Mesenchymal stem cell (in vitro differentiated cells and primary cell): ENCODE data around the gene STT3A.

Experiments
- DNase-seq: peaks from one replicate; pipeline ENCODE4 v3.0.0-alpha.2; 2013
- H2AFZ ChIP-seq: one replicate; pipeline ENCODE4 v1.6.1; 2013; ENCODE audit warnings: low read depth, mild to moderate bottlenecking, control low read depth, inconsistent platforms, low read length, moderate library complexity
- H2AK5ac ChIP-seq: 2 replicates; pipeline ENCODE4 v1.6.1; 2013; ENCODE audit warnings: low read length, moderate library complexity, mild to moderate bottlenecking, inconsistent platforms; ENCODE audit not compliant: severe bottlenecking
- H2BK120ac ChIP-seq: one replicate; pipeline ENCODE4 v1.6.1; 2013; ENCODE audit warnings: low read depth, mild to moderate bottlenecking, inconsistent platforms, low read length, moderate library complexity
- H2BK12ac ChIP-seq, 2 experiments: one replicate each; pipeline ENCODE4 v1.6.1; 2013; ENCODE audit warnings: inconsistent platforms in 2 of 2, low read length in 2 of 2, mild to moderate bottlenecking in 2 of 2, moderate library complexity in 2 of 2, control low read depth in 1 of 2
- H2BK15ac ChIP-seq: one replicate; pipeline ENCODE4 v1.6.1; 2013; ENCODE audit warnings: mild to moderate bottlenecking, low read depth, inconsistent platforms; ENCODE audit not compliant: poor library complexity, severe bottlenecking
- H2BK5ac ChIP-seq: 2 replicates; pipeline ENCODE4 v1.6.1; 2013; ENCODE audit warnings: low read depth, mild to moderate bottlenecking, low read length, control low read depth, inconsistent platforms; ENCODE audit not compliant: poor library complexity, severe bottlenecking
- H3K14ac ChIP-seq, 2 experiments: one replicate each; pipeline ENCODE4 v1.6.1; 2013; ENCODE audit warnings: inconsistent platforms in 2 of 2, low read length in 2 of 2, control low read depth in 1 of 2, mild to moderate bottlenecking in 1 of 2, moderate library complexity in 1 of 2
- H3K18ac ChIP-seq, 2 experiments: one replicate each; pipeline ENCODE4 v1.6.1; 2013; ENCODE audit warnings: inconsistent platforms in 2 of 2, low read length in 2 of 2, control low read depth in 1 of 2, low read depth in 1 of 2, mild to moderate bottlenecking in 1 of 2
- H3K23ac ChIP-seq, 2 experiments: one replicate each; pipeline ENCODE4 v1.6.1; 2013; ENCODE audit warnings: inconsistent platforms in 2 of 2, low read length in 2 of 2, mild to moderate bottlenecking in 2 of 2, moderate library complexity in 2 of 2, control low read depth in 1 of 2
- H3K27ac ChIP-seq: 2 replicates; pipeline ENCODE4 v1.5.1; 2013; ENCODE audit warnings: mild to moderate bottlenecking, moderate library complexity, low read length, control low read depth, inconsistent platforms; ENCODE audit not compliant: poor library complexity, severe bottlenecking
- H3K27me3 ChIP-seq, 2 experiments: 2 replicates each; pipeline versions ENCODE4 v1.6.1 to v1.7.0; 2013; ENCODE audit warnings: low read length in 2 of 2, mild to moderate bottlenecking in 2 of 2, moderate library complexity in 2 of 2, control low read depth in 1 of 2, inconsistent platforms in 1 of 2; ENCODE audit not compliant: control insufficient read depth in 1 of 2, insufficient read depth in 1 of 2
- H3K36me3 ChIP-seq, 2 experiments: 2 replicates each; pipeline versions ENCODE4 v1.6.1 to v1.7.0; 2013; ENCODE audit warnings: low read length in 2 of 2, control low read depth in 1 of 2, inconsistent platforms in 1 of 2, low read depth in 1 of 2, mild to moderate bottlenecking in 1 of 2; ENCODE audit not compliant: insufficient read depth in 2 of 2, control insufficient read depth in 1 of 2
- H3K4ac ChIP-seq, 2 experiments: one replicate each; pipeline ENCODE4 v1.6.1; 2013; ENCODE audit warnings: inconsistent platforms in 2 of 2, low read length in 2 of 2, mild to moderate bottlenecking in 2 of 2, moderate library complexity in 2 of 2, control low read depth in 1 of 2, low read depth in 1 of 2
- H3K4me1 ChIP-seq: 2 replicates; pipeline ENCODE4 v1.6.1; 2013; ENCODE audit warnings: low read depth, low read length, control low read depth; ENCODE audit not compliant: control insufficient read depth, insufficient read depth
- H3K4me2 ChIP-seq: 2 replicates; pipeline ENCODE4 v1.6.1; 2013; ENCODE audit warnings: low read length, mild to moderate bottlenecking, inconsistent platforms; ENCODE audit not compliant: poor library complexity, severe bottlenecking
- H3K4me3 ChIP-seq, 2 experiments: 2 replicates each; pipeline versions ENCODE4 v1.5.1 to v1.7.0; 2013; ENCODE audit warnings: low read length in 2 of 2, mild to moderate bottlenecking in 2 of 2, control low read depth in 1 of 2, low read depth in 1 of 2; ENCODE audit not compliant: insufficient read depth in 1 of 2
- H3K79me1 ChIP-seq: replicated peaks from 2 replicates; pipeline ENCODE4 v1.6.1; 2013; ENCODE audit warnings: mild to moderate bottlenecking, control low read depth, low read length, inconsistent platforms; ENCODE audit not compliant: poor library complexity, severe bottlenecking
- H3K9ac ChIP-seq: 2 replicates; pipeline ENCODE4 v1.7.0; 2013; ENCODE audit warnings: mild to moderate bottlenecking, low read length, moderate library complexity
- H3K9me3 ChIP-seq: 2 replicates; pipeline ENCODE4 v1.7.0; 2013; ENCODE audit warnings: mild to moderate bottlenecking, low read length; ENCODE audit not compliant: control insufficient read depth
- H4K8ac ChIP-seq: one replicate; pipeline ENCODE4 v1.6.1; 2013; ENCODE audit warnings: inconsistent platforms, mild to moderate bottlenecking, low read length, moderate library complexity
- H4K91ac ChIP-seq: one replicate; pipeline ENCODE4 v1.6.1; 2013; ENCODE audit warnings: mild to moderate bottlenecking, low read length, inconsistent platforms
- WGBS: methylation state at CpG from one replicate; pipeline ENCODE4 v1.1.7; 2013; ENCODE audit warnings: mixed read lengths; 5-methylcytosine and 5-hydroxymethylcytosine counted together

The STT3A gene

GRCh38 chr11:125593114-125593820 lies 615 bp downstream of the STT3A start:
- Histone ChIP-seq H3K18ac (peak overlapping the region; percentile 86 to 98), H3K9ac (peak overlapping the region; percentile 99), H2BK120ac (peak overlapping the region; percentile 89), H3K36me3 (peaks cover 6 to 24% of the 10 kb centered on the region in 2 experiments), H4K8ac (peak overlapping the region; percentile 97), H3K4ac (peak overlapping the region; percentile 87 to 96), H3K79me1 (peaks cover 7% of the 10 kb centered on the region), H2BK5ac (peak overlapping the region; percentile 78), H3K4me1 (peaks cover 3% of the 10 kb centered on the region), H3K4me3 (peak overlapping the region; percentile 90 to 99), H3K9me3 (no peaks in the 10 kb centered on the region), H3K14ac (peak overlapping the region in 1 of 2 experiments; percentile 99), H2AFZ (peak overlapping the region; percentile 93), H4K91ac (peak overlapping the region; percentile 95), H2BK12ac (peak overlapping the region; percentile 66), H2BK15ac (peak overlapping the region; percentile 52), H3K27me3 (no peaks in the 10 kb centered on the region), H3K4me2 (peak overlapping the region; percentile 59), H3K23ac (peak overlapping the region in 1 of 2 experiments; percentile 79), H2AK5ac (peak overlapping the region; percentile 84), H3K27ac (peak overlapping the region; percentile 96)
- 2% methylated on average over 14 of the region's 18 CpGs for WGBS
- DNase-seq, result peak; percentile 67

GRCh38 chr11:125594958-125595357 lies 2.3 kb downstream of the STT3A start:
- Histone ChIP-seq H3K18ac (no peak overlapping the region), H3K9me3 (no peaks in the 10 kb centered on the region), H3K36me3 (peaks cover 13 to 36% of the 10 kb centered on the region in 2 experiments), H2AK5ac (no peak overlapping the region), H3K79me1 (peaks cover 11% of the 10 kb centered on the region), H3K4me3 (no peak overlapping the region), H3K27me3 (no peaks in the 10 kb centered on the region), H2BK12ac (no peak overlapping the region), H3K4me2 (no peak overlapping the region), H3K9ac (no peak overlapping the region), H2AFZ (no peak overlapping the region), H4K8ac (no peak overlapping the region), H3K23ac (no peak overlapping the region), H3K4ac (no peak overlapping the region), H2BK120ac (no peak overlapping the region), H3K27ac (no peak overlapping the region), H2BK5ac (no peak overlapping the region), H4K91ac (no peak overlapping the region), H2BK15ac (no peak overlapping the region), H3K14ac (no peak overlapping the region), H3K4me1 (peaks cover 3% of the 10 kb centered on the region)
- WGBS, result 100% methylated on average over 1 of the region's 3 CpGs
- no peak for DNase-seq

DNA sequence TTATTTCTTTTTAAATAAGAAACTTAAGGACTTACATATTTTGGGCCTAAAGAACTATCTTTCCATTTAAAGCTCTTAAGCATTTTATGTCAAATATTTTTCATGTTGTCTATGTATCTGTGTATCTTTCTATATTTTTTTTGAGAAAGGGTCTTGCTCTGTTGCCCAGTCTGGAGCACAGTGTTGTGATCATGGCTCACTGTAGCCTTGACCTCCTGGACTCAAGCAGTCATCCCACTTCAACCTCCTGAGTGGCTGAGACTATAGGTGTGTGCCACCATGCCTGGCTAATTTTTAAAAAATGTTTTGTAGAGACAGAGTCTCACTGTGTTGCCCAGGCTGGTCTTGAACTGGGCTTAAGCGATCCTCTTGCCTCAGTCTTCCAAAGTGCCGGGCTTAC lies 8.0 kb downstream of the STT3A start:
- Histone ChIP-seq H3K27me3 (no peaks in the 10 kb centered on the region), H3K9ac (no peak overlapping the region), H3K36me3 (peaks cover 26 to 88% of the 10 kb centered on the region in 2 experiments), H3K79me1 (peaks cover 20% of the 10 kb centered on the region), H2BK15ac (no peak overlapping the region), H2AK5ac (no peak overlapping the region), H3K14ac (no peak overlapping the region), H3K18ac (no peak overlapping the region), H3K4ac (no peak overlapping the region), H2BK5ac (no peak overlapping the region), H4K8ac (no peak overlapping the region), H4K91ac (no peak overlapping the region), H3K4me1 (peaks cover 2% of the 10 kb centered on the region), H3K27ac (no peak overlapping the region), H3K4me2 (no peak overlapping the region), H3K9me3 (no peaks in the 10 kb centered on the region), H3K23ac (no peak overlapping the region), H2BK12ac (no peak overlapping the region), H2AFZ (no peak overlapping the region), H2BK120ac (no peak overlapping the region), H3K4me3 (no peak overlapping the region)
- no peak for DNase-seq
- WGBS, result 100% methylated on average over 1 of the region's 2 CpGs

DNA sequence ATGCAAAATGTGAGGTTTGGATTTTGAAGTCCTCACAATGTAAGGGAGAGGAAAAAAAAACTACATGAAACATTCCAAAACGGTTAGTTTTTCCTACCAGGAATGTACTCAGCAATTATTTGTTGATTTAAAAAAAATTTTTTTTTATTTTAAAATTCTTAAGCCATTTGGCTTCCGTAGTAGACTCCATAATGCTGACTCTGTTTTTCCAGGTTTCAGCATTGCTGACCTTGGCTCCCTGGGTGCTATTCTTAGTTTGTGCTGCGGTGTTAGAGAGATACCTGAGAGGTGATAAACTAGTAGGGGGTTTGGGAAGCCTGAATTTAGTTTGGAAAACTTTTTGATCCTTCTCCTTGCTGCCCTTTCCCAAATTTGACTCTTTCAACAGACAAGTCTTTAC lies 10.6 kb downstream of the STT3A start:
- H4K8ac ChIP-seq, result no peak overlapping the region
- peak overlapping the region; percentile 28 for H3K27ac ChIP-seq
- H2AFZ ChIP-seq, result no peak overlapping the region
- no peak overlapping the region for H2BK15ac ChIP-seq
- H3K23ac ChIP-seq, result no peak overlapping the region
- no peak overlapping the region for H2BK120ac ChIP-seq
- no peak overlapping the region for H2BK12ac ChIP-seq
- no peak overlapping the region for H3K18ac ChIP-seq
- no peak overlapping the region for H4K91ac ChIP-seq
- no peak overlapping the region for H2AK5ac ChIP-seq
- no peak overlapping the region for H3K9ac ChIP-seq
- no peaks in the 10 kb centered on the region for H3K9me3 ChIP-seq
- DNase-seq, result no peak
- H3K4ac ChIP-seq, result no peak overlapping the region
- no peak overlapping the region for H2BK5ac ChIP-seq
- 95% methylated on average over 2 of the region's 3 CpGs for WGBS
- peaks cover 2% of the 10 kb centered on the region for H3K4me1 ChIP-seq
- H3K14ac ChIP-seq, result no peak overlapping the region
- no peak overlapping the region for H3K4me2 ChIP-seq
- H3K4me3 ChIP-seq, result no peak overlapping the region
- H3K27me3 ChIP-seq, result no peaks in the 10 kb centered on the region
- peaks cover 27 to 91% of the 10 kb centered on the region in 2 experiments for H3K36me3 ChIP-seq
- peaks cover 22% of the 10 kb centered on the region for H3K79me1 ChIP-seq
